Stimulated activated CD4-positive, alpha-beta T cell treated with anti-CD3 and anti-CD28 coated beads, TNF-alpha, amount 100 ng/mL, for 4 hours (primary cell): ENCODE measurements around the gene GPR15LG.

Experiments used
- DNase-seq, 3 experiments: peaks; one replicate each; pipeline ENCODE4 v3.0.0-alpha.2; 2020; ENCODE audit warnings: low read depth in 3 of 3

GPR15LG gene

GRCh38 chr10:84193846-84194423 is 20.3 kb downstream of the GPR15LG start:
- no peak for DNase-seq

GRCh38 chr10:84194424-84195043 is 20.9 kb downstream of the GPR15LG start, which contains the start of gene CDHR1:
TSS of gene CDHR1 (plus strand) at chr10:84194537. CDS start at chr10:84194761, 224 bp downstream.
- DNase-seq, result peak in 2 of 3 experiments; percentile 9 to 18

- no peak for DNase-seq
Measured at GRCh38 chr10:84195044-84195830, 21.6 kb downstream of the GPR15LG start.

GRCh38 chr10:84196083-84196482 is 22.5 kb downstream of the GPR15LG start:
- no peak for DNase-seq

- DNase-seq, result no peak
Measured at GRCh38 chr10:84196941-84197340, 23.3 kb downstream of the GPR15LG start.

- no peak for DNase-seq
Measured at GRCh38 chr10:84197643-84198042, 24.0 kb downstream of the GPR15LG start.

GRCh38 chr10:84198206-84198915 is 24.8 kb downstream of the GPR15LG start:
- DNase-seq, result no peak

- DNase-seq, result no peak
Measured at GRCh38 chr10:84200537-84201243, 27.1 kb downstream of the GPR15LG start.

GRCh38 chr10:84201244-84201606 is 27.6 kb downstream of the GPR15LG start:
- no peak for DNase-seq

GRCh38 chr10:84201682-84202081 is 28.1 kb downstream of the GPR15LG start:
- no peak for DNase-seq

- DNase-seq, result no peak
Measured at GRCh38 chr10:84202349-84202748, 28.7 kb downstream of the GPR15LG start.

- no peak for DNase-seq
Measured at GRCh38 chr10:84204122-84204521, 30.5 kb downstream of the GPR15LG start.

- no peak for DNase-seq
Measured at GRCh38 chr10:84204610-84205009, 31.0 kb downstream of the GPR15LG start.

- DNase-seq, result peak; percentile 22 to 26 (median 25)
Measured at GRCh38 chr10:84205049-84205852, 31.6 kb downstream of the GPR15LG start.

GRCh38 chr10:84205853-84206525 is 32.4 kb downstream of the GPR15LG start:
- DNase-seq, result no peak

- DNase-seq, result no peak
Measured at GRCh38 chr10:84208023-84208422, 34.4 kb downstream of the GPR15LG start.

- DNase-seq, result no peak
Measured at GRCh38 chr10:84211566-84211965, 38.0 kb downstream of the GPR15LG start.

- no peak for DNase-seq
Measured at GRCh38 chr10:84212014-84212413, 38.4 kb downstream of the GPR15LG start.

GRCh38 chr10:84213076-84213475 is 39.5 kb downstream of the GPR15LG start:
- DNase-seq, result no peak

- no peak for DNase-seq
Measured at GRCh38 chr10:84214046-84214572, 40.5 kb downstream of the GPR15LG start.
